Lung (tissue), 12 donors: ENCODE data around the gene HTR2B. TPM values are rescaled to one million over a fixed set of nuclear protein-coding genes. Genes with fewer than 3 reads are reported as not detected.

Experiments
- ATAC-seq: fragments of 200-7000 bp; cut with Tn5 transposase; one replicate; pipeline ENCODE4 v1.9.1; 2020; ENCODE audit warnings: moderate number of reproducible peaks; ENCODE audit not compliant: insufficient read depth, low FRiP score
- DNase-seq, 3 donors: peaks; one replicate each; pipeline ENCODE4 v3.0.0-alpha.2; 2013 to 2017
- H3K27ac ChIP-seq, 2 donors: one replicate each; pipeline ENCODE4 v1.5.1; 2013; ENCODE audit warnings: mild to moderate bottlenecking in 2 of 2, moderate library complexity in 2 of 2, control low read depth in 1 of 2, inconsistent platforms in 1 of 2, low read depth in 1 of 2, low read length in 1 of 2
- H3K27me3 ChIP-seq, 3 donors: one replicate each; pipeline ENCODE4 v1.5.1; 2013; ENCODE audit warnings: low read length in 2 of 3; ENCODE audit not compliant: control insufficient read depth in 3 of 3, insufficient read depth in 3 of 3
- H3K36me3 ChIP-seq, 4 donors: one replicate each; pipeline ENCODE4 v1.5.1; 2013; ENCODE audit warnings: low read length in 4 of 4, mild to moderate bottlenecking in 1 of 4, moderate library complexity in 1 of 4; ENCODE audit not compliant: control insufficient read depth in 4 of 4, insufficient read depth in 4 of 4
- H3K4me1 ChIP-seq, 5 donors: one replicate each; pipeline ENCODE4 v1.5.1; 2013; ENCODE audit warnings: low read length in 5 of 5, mild to moderate bottlenecking in 2 of 5, moderate library complexity in 1 of 5; ENCODE audit not compliant: control insufficient read depth in 5 of 5, insufficient read depth in 5 of 5
- H3K4me3 ChIP-seq: one replicate; pipeline ENCODE4 v1.5.1; 2013; ENCODE audit warnings: mild to moderate bottlenecking, control low read depth, moderate library complexity
- H3K9ac ChIP-seq, 2 donors: one replicate each; pipeline ENCODE4 v1.5.1; 2013; ENCODE audit warnings: low read length in 2 of 2, control low read depth in 1 of 2; ENCODE audit not compliant: insufficient read depth in 1 of 2
- H3K9me3 ChIP-seq, 4 donors: one replicate each; pipeline ENCODE4 v1.5.1; 2013; ENCODE audit warnings: low read length in 3 of 4, mild to moderate bottlenecking in 1 of 4, moderate library complexity in 1 of 4; ENCODE audit not compliant: control insufficient read depth in 4 of 4, insufficient read depth in 3 of 4
- CTCF ChIP-seq: IDR thresholded peaks from 2 replicates; pipeline ENCODE4 v1.5.1; 2012; ENCODE audit warnings: mild to moderate bottlenecking; ENCODE audit errors: control extremely low read depth, extremely low read depth
- WGBS, 2 donors: extraction: QIAGEN DNeasy Blood & Tissue Kit; methylation state at CpG; one replicate each; pipeline ENCODE4 v1.1.7; 2013; 5-methylcytosine and 5-hydroxymethylcytosine counted together
- polyA plus RNA-seq, 2 donors: library from polyadenylated mRNA; stranded (reverse); fragments of 200-250 nt; gene quantifications; one replicate each; pipeline ENCODE4 v1.2.1, GENCODE V29; 2013
- total RNA-seq, 2 donors: library from RNA; depleted of rRNA in 1 of 2; stranded (reverse); fragments of >200 nt in 1 of 2; gene quantifications; one replicate each; pipeline ENCODE4 v1.2.1, GENCODE V29; 2014 to 2021
- donor health status: control.
- donor health status: control.
- donor health status: Bipolar disorder and iron deficiency.
- donor health status: healthy.
- donor health status: DM: yes; HTN: yes; CAD: no.

HTR2B gene
- total and polyA plus RNA-seq, 4 donors, result 0.09 to 0.31 (median 0.16) TPM

GRCh38 chr2:231167745-231168459 lies 43.1 kb upstream of the HTR2B start:
- H3K4me3 ChIP-seq, result no peak overlapping the region
- DNase-seq (no peak), ATAC-seq (no peak)
- H3K36me3 ChIP-seq, result peaks cover 12 to 36% (median 30%) of the 10 kb centered on the region in 4 donors
- 83 to 94% methylated on average over 6 of the region's 6 CpGs for WGBS, 2 donors
- no peak for TF ChIP-seq CTCF
- H3K27me3 ChIP-seq, result no peaks in the 10 kb centered on the region
- H3K4me1 ChIP-seq, result peaks cover 0 to 11% (median 0%) of the 10 kb centered on the region in 5 donors
- H3K9me3 ChIP-seq, result no peaks in the 10 kb centered on the region
- H3K9ac ChIP-seq, result no peak overlapping the region
- H3K27ac ChIP-seq, result no peak overlapping the region

GRCh38 chr2:231163414-231164095 lies 38.7 kb upstream of the HTR2B start:
- H3K36me3 ChIP-seq, result peaks cover 16 to 24% (median 19%) of the 10 kb centered on the region in 4 donors
- ATAC-seq (no peak), DNase-seq (no peak)
- no peaks in the 10 kb centered on the region for H3K9me3 ChIP-seq
- H3K4me1 ChIP-seq, result peaks cover 0 to 5% (median 0%) of the 10 kb centered on the region in 5 donors
- H3K27ac ChIP-seq, result no peak overlapping the region
- H3K4me3 ChIP-seq, result no peak overlapping the region
- TF ChIP-seq CTCF, result no peak
- H3K27me3 ChIP-seq, result no peaks in the 10 kb centered on the region
- WGBS, 2 donors, result 95 to 96% methylated on average over 4 of the region's 4 CpGs
- no peak overlapping the region for H3K9ac ChIP-seq

- H3K36me3 ChIP-seq, result peaks cover 16 to 26% (median 19%) of the 10 kb centered on the region in 4 donors
- 93 to 97% methylated on average over 3 of the region's 3 CpGs for WGBS, 2 donors
- H3K27me3 ChIP-seq, result no peaks in the 10 kb centered on the region
- H3K4me3 ChIP-seq, result no peak overlapping the region
- no peak for TF ChIP-seq CTCF
- no peak overlapping the region for H3K27ac ChIP-seq
- H3K9me3 ChIP-seq, result no peaks in the 10 kb centered on the region
- no peak for ATAC-seq
- peaks cover 0 to 5% (median 0%) of the 10 kb centered on the region in 5 donors for H3K4me1 ChIP-seq
- no peak overlapping the region for H3K9ac ChIP-seq
- DNase-seq, result no peak
Measured at GRCh38 chr2:231163011-231163410, 38.2 kb upstream of the HTR2B start.
